K562 (cell line): Measurements from ENCODE around the gene FAM117A. TPM values are rescaled to one million over a fixed set of nuclear protein-coding genes. Genes with fewer than 3 reads are reported as not detected.

ENCODE experiments used
- HMG20B ChIP-seq: fragments of 250-450 bp; sonication (Bioruptor Pico); IDR thresholded peaks from 2 replicates; pipeline ENCODE4 v1.5.0; 2021; ENCODE audit warnings: mild to moderate bottlenecking
- HOXB6 ChIP-seq: fragments of 250-450 bp; sonication (Bioruptor Pico); IDR thresholded peaks from 2 replicates; pipeline ENCODE4 v1.5.1; 2022; ENCODE audit warnings: mild to moderate bottlenecking, borderline replicate concordance
- MIER1 ChIP-seq: fragments of 450-650 bp; IDR thresholded peaks from 2 replicates; pipeline ENCODE4 v1.6.1; 2016; ENCODE audit warnings: antibody characterized with exemption, mild to moderate bottlenecking, low read depth
- TARDBP ChIP-seq: fragments of 450-650 bp; IDR thresholded peaks from 2 replicates; pipeline ENCODE4 v1.6.1; 2016
- XRCC5 ChIP-seq: fragments of 200-400 bp; formaldehyde crosslinking; IDR thresholded peaks from 2 replicates; pipeline ENCODE4 v1.6.1; 2017; ENCODE audit warnings: low read depth, mild to moderate bottlenecking, low read length
- ZBTB1 ChIP-seq: sonication (generic); formaldehyde crosslinking; IDR thresholded peaks from 2 replicates; pipeline ENCODE4 v1.8.1; 2023; ENCODE audit warnings: missing genetic modification reagents, low read depth, mild to moderate bottlenecking, borderline replicate concordance
- ZNF253 ChIP-seq: fragments of 250-450 bp; sonication (Bioruptor Pico); conservative IDR thresholded peaks from 2 replicates; pipeline ENCODE4 v1.6.1; 2021; ENCODE audit warnings: mild to moderate bottlenecking
- ZNF431 ChIP-seq: sonication (generic); formaldehyde crosslinking; IDR thresholded peaks from 2 replicates; pipeline ENCODE4 v1.8.0; 2022; ENCODE audit warnings: mild to moderate bottlenecking, missing genetic modification reagents
- ZNF445 ChIP-seq: fragments of 250-450 bp; sonication (Bioruptor Pico); IDR thresholded peaks from 2 replicates; pipeline ENCODE4 v1.4.0; 2020; ENCODE audit warnings: low read depth, mild to moderate bottlenecking, moderate library complexity
- ZNF699 ChIP-seq: fragments of 250-450 bp; sonication (Bioruptor Pico); IDR thresholded peaks from 2 replicates; pipeline ENCODE4 v1.8.0; 2021; ENCODE audit warnings: mild to moderate bottlenecking, moderate library complexity; ENCODE audit not compliant: insufficient replicate concordance
- polyA plus RNA-seq, 8 experiments: library from polyadenylated mRNA; depleted of rRNA in 4 of 8; stranded (reverse) in 5 of 8; unstranded in 3 of 8; fragments of >200 nt; fragmentation: Nextera tagmentation in 2 of 8; fragmentation: Illumina TruSeq in 1 of 8; extraction: Ambion mirVana in 2 of 8; extraction: Trizol in 1 of 8; gene quantifications; 2 replicates each; pipeline versions ENCODE4 v1.2.1 to v1.2.3, GENCODE V29; 2011 to 2014; ENCODE audit warnings: inconsistent platforms in 1 of 8, missing spikeins in 1 of 8
- total RNA-seq, 7 experiments: library from RNA; depleted of rRNA in 6 of 7; stranded (reverse); fragments of >200 nt in 6 of 7; fragmentation: Illumina TruSeq in 2 of 7; extraction: Trizol in 2 of 7; gene quantifications; 2 replicates each; pipeline versions ENCODE4 v1.2.1 to v1.2.3, GENCODE V29; 2011 to 2021; ENCODE audit warnings: low replicate concordance in 1 of 7
- TF ChIP-seq, protein P1 (sequence below): IDR thresholded peaks from 2 replicates; pipeline ENCODE4 v1.6.1; 2011; ENCODE audit warnings: borderline replicate concordance, low read depth, mild to moderate bottlenecking, moderate library complexity, low read length; ENCODE audit not compliant: insufficient read depth, poor library complexity, severe bottlenecking
- TF ChIP-seq, protein P2 (sequence below), 2 experiments: fragments of 450-650 bp; IDR thresholded peaks; 2 replicates each; pipeline ENCODE4 v1.6.1; 2016
- TF ChIP-seq, protein P3 (sequence below): fragments of 250-450 bp; sonication (Bioruptor Pico); IDR thresholded peaks from 2 replicates; pipeline ENCODE4 v1.4.0; 2020
- TF ChIP-seq, protein P4 (sequence below): IDR thresholded peaks from 2 replicates; pipeline ENCODE4 v1.6.1; 2014; ENCODE audit warnings: antibody characterized with exemption
- TF ChIP-seq, protein P5 (sequence below): IDR thresholded peaks from 2 replicates; pipeline ENCODE4 v1.6.1; 2016; ENCODE audit warnings: missing genetic modification characterization, missing compliant biosample characterization

Gene FAM117A
- total and polyA plus RNA-seq, 9 of the 15 experiments (the other 6 are each of a cell fraction or from before 2014, with no cell fraction given) = 3.1 to 79.7 (median 36.6) TPM

DNA sequence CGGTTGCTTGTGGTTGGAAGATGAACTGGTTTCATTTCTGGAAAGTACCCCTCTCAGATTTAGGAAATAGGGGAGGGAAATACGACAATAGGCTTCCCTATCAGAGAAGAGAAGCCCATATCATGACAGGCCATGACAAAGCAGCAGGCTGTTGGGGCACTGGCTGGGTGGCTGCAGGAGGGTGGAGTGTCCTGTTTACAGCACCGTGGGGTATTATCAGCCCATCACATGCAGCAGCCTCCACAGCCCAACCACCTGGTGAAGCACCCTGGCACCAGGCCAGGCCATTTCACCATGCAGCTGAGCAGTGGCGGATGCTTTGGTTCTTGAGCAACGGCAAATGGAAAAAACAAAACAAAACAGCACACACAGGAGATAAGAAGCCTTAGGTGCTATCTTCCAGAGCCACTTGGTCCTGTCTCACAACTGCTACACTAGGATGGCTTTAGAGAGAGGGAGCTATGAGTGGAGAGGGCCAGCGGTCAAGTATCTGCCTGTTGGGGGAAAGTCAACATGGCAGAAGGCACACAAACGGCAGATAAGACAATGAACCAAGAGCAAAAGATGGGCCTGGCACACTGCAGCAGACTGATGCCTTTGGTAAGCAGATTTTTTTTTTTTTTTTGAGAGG, 24.2 kb downstream of the FAM117A start (continued):
- TF ChIP-seq, protein P1, sequence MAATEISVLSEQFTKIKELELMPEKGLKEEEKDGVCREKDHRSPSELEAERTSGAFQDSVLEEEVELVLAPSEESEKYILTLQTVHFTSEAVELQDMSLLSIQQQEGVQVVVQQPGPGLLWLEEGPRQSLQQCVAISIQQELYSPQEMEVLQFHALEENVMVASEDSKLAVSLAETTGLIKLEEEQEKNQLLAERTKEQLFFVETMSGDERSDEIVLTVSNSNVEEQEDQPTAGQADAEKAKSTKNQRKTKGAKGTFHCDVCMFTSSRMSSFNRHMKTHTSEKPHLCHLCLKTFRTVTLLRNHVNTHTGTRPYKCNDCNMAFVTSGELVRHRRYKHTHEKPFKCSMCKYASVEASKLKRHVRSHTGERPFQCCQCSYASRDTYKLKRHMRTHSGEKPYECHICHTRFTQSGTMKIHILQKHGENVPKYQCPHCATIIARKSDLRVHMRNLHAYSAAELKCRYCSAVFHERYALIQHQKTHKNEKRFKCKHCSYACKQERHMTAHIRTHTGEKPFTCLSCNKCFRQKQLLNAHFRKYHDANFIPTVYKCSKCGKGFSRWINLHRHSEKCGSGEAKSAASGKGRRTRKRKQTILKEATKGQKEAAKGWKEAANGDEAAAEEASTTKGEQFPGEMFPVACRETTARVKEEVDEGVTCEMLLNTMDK = no peak
- 0 out of 2 replicates have a peak, but pooled peaks have one; percentile 48 for TF ChIP-seq ZNF253 (CRISPR knock-in tag)
- TF ChIP-seq MIER1 = peak; percentile 71
- peak; percentile 63 for TF ChIP-seq XRCC5
- no peak; the same call in 1 of the 2 replicates for TF ChIP-seq ZNF445
- TF ChIP-seq, protein P2, sequence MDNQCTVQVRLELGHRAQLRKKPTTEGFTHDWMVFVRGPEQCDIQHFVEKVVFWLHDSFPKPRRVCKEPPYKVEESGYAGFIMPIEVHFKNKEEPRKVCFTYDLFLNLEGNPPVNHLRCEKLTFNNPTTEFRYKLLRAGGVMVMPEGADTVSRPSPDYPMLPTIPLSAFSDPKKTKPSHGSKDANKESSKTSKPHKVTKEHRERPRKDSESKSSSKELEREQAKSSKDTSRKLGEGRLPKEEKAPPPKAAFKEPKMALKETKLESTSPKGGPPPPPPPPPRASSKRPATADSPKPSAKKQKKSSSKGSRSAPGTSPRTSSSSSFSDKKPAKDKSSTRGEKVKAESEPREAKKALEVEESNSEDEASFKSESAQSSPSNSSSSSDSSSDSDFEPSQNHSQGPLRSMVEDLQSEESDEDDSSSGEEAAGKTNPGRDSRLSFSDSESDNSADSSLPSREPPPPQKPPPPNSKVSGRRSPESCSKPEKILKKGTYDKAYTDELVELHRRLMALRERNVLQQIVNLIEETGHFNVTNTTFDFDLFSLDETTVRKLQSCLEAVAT (IDR thresholded peaks at IDR 0.05) = peak; percentile 84 to 86
- no peak; the same call in 1 of the 2 replicates for TF ChIP-seq HOXB6 (CRISPR knock-in tag)
- TF ChIP-seq ZNF431 (CRISPR knock-in tag) = 0 out of 2 replicates have a peak, but pooled peaks have one; percentile 83
- no peak for TF ChIP-seq ZNF699 (CRISPR knock-in tag)
- TF ChIP-seq, protein P3, sequence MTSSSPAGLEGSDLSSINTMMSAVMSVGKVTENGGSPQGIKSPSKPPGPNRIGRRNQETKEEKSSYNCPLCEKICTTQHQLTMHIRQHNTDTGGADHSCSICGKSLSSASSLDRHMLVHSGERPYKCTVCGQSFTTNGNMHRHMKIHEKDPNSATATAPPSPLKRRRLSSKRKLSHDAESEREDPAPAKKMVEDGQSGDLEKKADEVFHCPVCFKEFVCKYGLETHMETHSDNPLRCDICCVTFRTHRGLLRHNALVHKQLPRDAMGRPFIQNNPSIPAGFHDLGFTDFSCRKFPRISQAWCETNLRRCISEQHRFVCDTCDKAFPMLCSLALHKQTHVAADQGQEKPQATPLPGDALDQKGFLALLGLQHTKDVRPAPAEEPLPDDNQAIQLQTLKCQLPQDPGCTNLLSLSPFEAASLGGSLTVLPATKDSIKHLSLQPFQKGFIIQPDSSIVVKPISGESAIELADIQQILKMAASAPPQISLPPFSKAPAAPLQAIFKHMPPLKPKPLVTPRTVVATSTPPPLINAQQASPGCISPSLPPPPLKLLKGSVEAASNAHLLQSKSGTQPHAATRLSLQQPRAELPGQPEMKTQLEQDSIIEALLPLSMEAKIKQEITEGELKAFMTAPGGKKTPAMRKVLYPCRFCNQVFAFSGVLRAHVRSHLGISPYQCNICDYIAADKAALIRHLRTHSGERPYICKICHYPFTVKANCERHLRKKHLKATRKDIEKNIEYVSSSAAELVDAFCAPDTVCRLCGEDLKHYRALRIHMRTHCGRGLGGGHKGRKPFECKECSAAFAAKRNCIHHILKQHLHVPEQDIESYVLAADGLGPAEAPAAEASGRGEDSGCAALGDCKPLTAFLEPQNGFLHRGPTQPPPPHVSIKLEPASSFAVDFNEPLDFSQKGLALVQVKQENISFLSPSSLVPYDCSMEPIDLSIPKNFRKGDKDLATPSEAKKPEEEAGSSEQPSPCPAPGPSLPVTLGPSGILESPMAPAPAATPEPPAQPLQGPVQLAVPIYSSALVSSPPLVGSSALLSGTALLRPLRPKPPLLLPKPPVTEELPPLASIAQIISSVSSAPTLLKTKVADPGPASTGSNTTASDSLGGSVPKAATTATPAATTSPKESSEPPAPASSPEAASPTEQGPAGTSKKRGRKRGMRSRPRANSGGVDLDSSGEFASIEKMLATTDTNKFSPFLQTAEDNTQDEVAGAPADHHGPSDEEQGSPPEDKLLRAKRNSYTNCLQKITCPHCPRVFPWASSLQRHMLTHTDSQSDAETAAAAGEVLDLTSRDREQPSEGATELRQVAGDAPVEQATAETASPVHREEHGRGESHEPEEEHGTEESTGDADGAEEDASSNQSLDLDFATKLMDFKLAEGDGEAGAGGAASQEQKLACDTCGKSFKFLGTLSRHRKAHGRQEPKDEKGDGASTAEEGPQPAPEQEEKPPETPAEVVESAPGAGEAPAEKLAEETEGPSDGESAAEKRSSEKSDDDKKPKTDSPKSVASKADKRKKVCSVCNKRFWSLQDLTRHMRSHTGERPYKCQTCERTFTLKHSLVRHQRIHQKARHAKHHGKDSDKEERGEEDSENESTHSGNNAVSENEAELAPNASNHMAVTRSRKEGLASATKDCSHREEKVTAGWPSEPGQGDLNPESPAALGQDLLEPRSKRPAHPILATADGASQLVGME (CRISPR knock-in tag) = peak; percentile 97
- peak; percentile 99 for TF ChIP-seq TARDBP
- TF ChIP-seq HMG20B (CRISPR knock-in tag) = no peak
- TF ChIP-seq, protein P4, sequence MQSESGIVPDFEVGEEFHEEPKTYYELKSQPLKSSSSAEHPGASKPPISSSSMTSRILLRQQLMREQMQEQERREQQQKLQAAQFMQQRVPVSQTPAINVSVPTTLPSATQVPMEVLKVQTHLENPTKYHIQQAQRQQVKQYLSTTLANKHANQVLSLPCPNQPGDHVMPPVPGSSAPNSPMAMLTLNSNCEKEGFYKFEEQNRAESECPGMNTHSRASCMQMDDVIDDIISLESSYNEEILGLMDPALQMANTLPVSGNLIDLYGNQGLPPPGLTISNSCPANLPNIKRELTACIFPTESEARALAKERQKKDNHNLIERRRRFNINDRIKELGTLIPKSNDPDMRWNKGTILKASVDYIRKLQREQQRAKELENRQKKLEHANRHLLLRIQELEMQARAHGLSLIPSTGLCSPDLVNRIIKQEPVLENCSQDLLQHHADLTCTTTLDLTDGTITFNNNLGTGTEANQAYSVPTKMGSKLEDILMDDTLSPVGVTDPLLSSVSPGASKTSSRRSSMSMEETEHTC = peak; percentile 95
- TF ChIP-seq, protein P5, sequence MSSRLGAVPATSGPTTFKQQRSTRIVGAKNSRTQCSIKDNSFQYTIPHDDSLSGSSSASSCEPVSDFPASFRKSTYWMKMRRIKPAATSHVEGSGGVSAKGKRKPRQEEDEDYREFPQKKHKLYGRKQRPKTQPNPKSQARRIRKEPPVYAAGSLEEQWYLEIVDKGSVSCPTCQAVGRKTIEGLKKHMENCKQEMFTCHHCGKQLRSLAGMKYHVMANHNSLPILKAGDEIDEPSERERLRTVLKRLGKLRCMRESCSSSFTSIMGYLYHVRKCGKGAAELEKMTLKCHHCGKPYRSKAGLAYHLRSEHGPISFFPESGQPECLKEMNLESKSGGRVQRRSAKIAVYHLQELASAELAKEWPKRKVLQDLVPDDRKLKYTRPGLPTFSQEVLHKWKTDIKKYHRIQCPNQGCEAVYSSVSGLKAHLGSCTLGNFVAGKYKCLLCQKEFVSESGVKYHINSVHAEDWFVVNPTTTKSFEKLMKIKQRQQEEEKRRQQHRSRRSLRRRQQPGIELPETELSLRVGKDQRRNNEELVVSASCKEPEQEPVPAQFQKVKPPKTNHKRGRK (tag) = no peak
- no peak for TF ChIP-seq ZBTB1
